Raji (cell line): ENCODE results near the gene FAM240B.

Experiments
- POLR2A ChIP-seq: IDR thresholded peaks from 2 replicates; pipeline ENCODE4 v1.6.1; 2011; ENCODE audit warnings: low read depth, low read length, control low read depth; ENCODE audit not compliant: insufficient read depth

Gene FAM240B

GRCh38 chr9:38720083-38720745 is at the start of gene FAM240B:
TSS of gene FAM240B (minus strand) at chr9:38720133. CDS start at chr9:38703999, 16,134 bp downstream.
- no peak for TF ChIP-seq POLR2A

GRCh38 chr9:38768351-38768761 is 48.4 kb upstream of the FAM240B start:
- TF ChIP-seq POLR2A, result no peak

- TF ChIP-seq POLR2A, result no peak
These were observed 45.2 kb upstream of the FAM240B start for GRCh38 chr9:38765101-38765500.

GRCh38 chr9:38761999-38762398 is 42.1 kb upstream of the FAM240B start:
- TF ChIP-seq POLR2A, result no peak

- no peak for TF ChIP-seq POLR2A
These were observed 41.4 kb upstream of the FAM240B start for GRCh38 chr9:38761339-38761738.

GRCh38 chr9:38756702-38757101 is 36.8 kb upstream of the FAM240B start:
- TF ChIP-seq POLR2A, result no peak

GRCh38 chr9:38747941-38748340 is 28.0 kb upstream of the FAM240B start:
- no peak for TF ChIP-seq POLR2A

GRCh38 chr9:38747067-38747466 is 27.1 kb upstream of the FAM240B start:
- no peak for TF ChIP-seq POLR2A

- no peak for TF ChIP-seq POLR2A
These were observed 26.4 kb upstream of the FAM240B start for GRCh38 chr9:38746303-38746702.

- no peak for TF ChIP-seq POLR2A
These were observed 24.6 kb upstream of the FAM240B start for GRCh38 chr9:38744484-38744883.

GRCh38 chr9:38737246-38737645 is 17.3 kb upstream of the FAM240B start:
- no peak for TF ChIP-seq POLR2A

- no peak for TF ChIP-seq POLR2A
These were observed 14.9 kb upstream of the FAM240B start for GRCh38 chr9:38734831-38735230.

GRCh38 chr9:38733503-38733902 is 13.6 kb upstream of the FAM240B start:
- TF ChIP-seq POLR2A, result no peak

- TF ChIP-seq POLR2A, result no peak
These were observed 13.0 kb upstream of the FAM240B start for GRCh38 chr9:38732885-38733284.

- no peak for TF ChIP-seq POLR2A
These were observed 7.6 kb upstream of the FAM240B start for GRCh38 chr9:38727497-38728001.

GRCh38 chr9:38724754-38725153 is 4.8 kb upstream of the FAM240B start:
- no peak for TF ChIP-seq POLR2A

GRCh38 chr9:38718148-38718547 is 1.8 kb downstream of the FAM240B start:
- no peak for TF ChIP-seq POLR2A
